H7 (cell line): Measurements from ENCODE around the gene GPR101. TPM values are rescaled to one million over a fixed set of nuclear protein-coding genes. Genes with fewer than 3 reads are reported as not detected.

Experiments used
- DNase-seq: peaks from one replicate; pipeline ENCODE4 v3.0.0; 2012
- H3K27me3 ChIP-seq: 2 replicates; pipeline ENCODE4 v1.6.0; 2011; ENCODE audit warnings: mild to moderate bottlenecking, low read length; ENCODE audit not compliant: control insufficient read depth, insufficient read depth
- H3K36me3 ChIP-seq: replicated peaks from 2 replicates; pipeline ENCODE4 v1.5.1; 2011; ENCODE audit warnings: low read length; ENCODE audit not compliant: control insufficient read depth, insufficient read depth
- H3K4me3 ChIP-seq: 2 replicates; pipeline ENCODE4 v1.5.1; 2011; ENCODE audit warnings: low read depth, mild to moderate bottlenecking, control low read depth, low read length, moderate library complexity; ENCODE audit not compliant: insufficient read depth
- total RNA-seq: library from RNA; depleted of rRNA; stranded (reverse); fragments of >200 nt; shearing (Covaris generic); gene quantifications from 2 replicates; pipeline ENCODE4 v1.2.3, GENCODE V29; 2014; rRNA removed

The GPR101 gene
- not detected in 2 replicates for total RNA-seq

GRCh38 chrX:137033774-137034507, at the start of gene GPR101:
Gene GPR101 (minus strand): TSS chrX:137033995. CDS start chrX:137031674, 2,321 bp downstream.
- H3K36me3 ChIP-seq, result no peaks in the 10 kb centered on the region
- H3K27me3 ChIP-seq, result peaks cover 82% of the 10 kb centered on the region
- peak within 1 kb of the TSS; percentile 21; the same call in 1 of the 2 replicates for H3K4me3 ChIP-seq
- peak; percentile 79 for DNase-seq

- Histone ChIP-seq H3K4me3 (no peak overlapping the region), H3K27me3 (no peaks in the 10 kb centered on the region), H3K36me3 (no peaks in the 10 kb centered on the region)
- no peak for DNase-seq
Observed at GRCh38 chrX:137081239-137081638, 47.4 kb upstream of the GPR101 start.

- Histone ChIP-seq H3K36me3 (no peaks in the 10 kb centered on the region), H3K27me3 (no peaks in the 10 kb centered on the region), H3K4me3 (no peak overlapping the region)
- no peak for DNase-seq
Observed at GRCh38 chrX:137072396-137072795, 38.6 kb upstream of the GPR101 start.

GRCh38 chrX:137071596-137071995, 37.8 kb upstream of the GPR101 start:
- no peaks in the 10 kb centered on the region for H3K36me3 ChIP-seq
- DNase-seq, result no peak
- no peak overlapping the region for H3K4me3 ChIP-seq
- no peaks in the 10 kb centered on the region for H3K27me3 ChIP-seq

- DNase-seq, result no peak
- H3K4me3 ChIP-seq, result no peak overlapping the region
- no peaks in the 10 kb centered on the region for H3K27me3 ChIP-seq
- no peaks in the 10 kb centered on the region for H3K36me3 ChIP-seq
Observed at GRCh38 chrX:137067147-137067546, 33.4 kb upstream of the GPR101 start.

- Histone ChIP-seq H3K4me3 (no peak overlapping the region), H3K27me3 (no peaks in the 10 kb centered on the region), H3K36me3 (no peaks in the 10 kb centered on the region)
- no peak for DNase-seq
Observed at GRCh38 chrX:137062915-137063617, 29.3 kb upstream of the GPR101 start.

GRCh38 chrX:137058339-137059127, 24.7 kb upstream of the GPR101 start:
- Histone ChIP-seq H3K36me3 (no peaks in the 10 kb centered on the region), H3K27me3 (peaks cover 15% of the 10 kb centered on the region), H3K4me3 (no peak overlapping the region)
- DNase-seq, result no peak

- peak; percentile 69 for DNase-seq
- Histone ChIP-seq H3K36me3 (no peaks in the 10 kb centered on the region), H3K4me3 (peak overlapping the region; percentile 20), H3K27me3 (peaks cover 42% of the 10 kb centered on the region)
Observed at GRCh38 chrX:137052643-137053235, 18.9 kb upstream of the GPR101 start.

- peaks cover 44% of the 10 kb centered on the region for H3K27me3 ChIP-seq
- peak overlapping the region; percentile 43 for H3K4me3 ChIP-seq
- H3K36me3 ChIP-seq, result no peaks in the 10 kb centered on the region
- DNase-seq, result peak; percentile 93
Observed at GRCh38 chrX:137051978-137052642, 18.3 kb upstream of the GPR101 start.

GRCh38 chrX:137044893-137045292, 11.1 kb upstream of the GPR101 start:
- no peak for DNase-seq
- H3K36me3 ChIP-seq, result no peaks in the 10 kb centered on the region
- H3K27me3 ChIP-seq, result peaks cover 2% of the 10 kb centered on the region; the same call in 1 of the 2 replicates
- no peak overlapping the region for H3K4me3 ChIP-seq

- Histone ChIP-seq H3K4me3 (no peak overlapping the region), H3K36me3 (no peaks in the 10 kb centered on the region), H3K27me3 (peaks cover 2% of the 10 kb centered on the region; the same call in 1 of the 2 replicates)
- no peak for DNase-seq
Observed at GRCh38 chrX:137043736-137044135, 9.9 kb upstream of the GPR101 start.

- Histone ChIP-seq H3K36me3 (no peaks in the 10 kb centered on the region), H3K4me3 (no peak overlapping the region), H3K27me3 (peaks cover 8% of the 10 kb centered on the region; the same call in 1 of the 2 replicates)
- DNase-seq, result no peak
Observed at GRCh38 chrX:137041329-137041728, 7.5 kb upstream of the GPR101 start.

- DNase-seq, result no peak
- Histone ChIP-seq H3K27me3 (peaks cover 19% of the 10 kb centered on the region), H3K36me3 (no peaks in the 10 kb centered on the region), H3K4me3 (no peak overlapping the region)
Observed at GRCh38 chrX:137040113-137040794, 6.5 kb upstream of the GPR101 start.
